Endothelial cell (in vitro differentiated cells): ENCODE results near the gene MYRFL. TPM values are rescaled to one million over a fixed set of nuclear protein-coding genes. Genes with fewer than 3 reads are reported as not detected.

Experiments used
- DNase-seq: peaks from one replicate; pipeline ENCODE4 v3.0.0; 2021; ENCODE audit warnings: low spot score
- H3K27ac Mint-ChIP-seq: one replicate; pipeline ENCODE4 v1.8.0; 2021; ENCODE audit warnings: mixed read lengths, inconsistent platforms; ENCODE audit not compliant: unreplicated experiment
- H3K27me3 Mint-ChIP-seq: one replicate; pipeline ENCODE4 v1.8.0; 2021; ENCODE audit warnings: mild to moderate bottlenecking, moderate library complexity, mixed read lengths, inconsistent platforms; ENCODE audit not compliant: unreplicated experiment
- H3K36me3 Mint-ChIP-seq: one replicate; pipeline ENCODE4 v1.8.0; 2021; ENCODE audit warnings: mild to moderate bottlenecking, low read depth, mixed read lengths, inconsistent platforms; ENCODE audit not compliant: unreplicated experiment
- H3K4me1 Mint-ChIP-seq: one replicate; pipeline ENCODE4 v1.8.0; 2021; ENCODE audit warnings: mild to moderate bottlenecking, mixed read lengths, inconsistent platforms; ENCODE audit not compliant: unreplicated experiment
- H3K4me3 Mint-ChIP-seq: one replicate; pipeline ENCODE4 v1.8.0; 2021; ENCODE audit warnings: mild to moderate bottlenecking, mixed read lengths, inconsistent platforms; ENCODE audit not compliant: unreplicated experiment
- H3K9me3 Mint-ChIP-seq: one replicate; pipeline ENCODE4 v1.8.0; 2021; ENCODE audit warnings: mixed read lengths, inconsistent platforms; ENCODE audit not compliant: unreplicated experiment
- CTCF ChIP-seq: fragments of 200-600 bp; sonication (generic); IDR thresholded peaks from one replicate; pipeline ENCODE4 v1.5.0; 2021; ENCODE audit warnings: antibody characterized with exemption; ENCODE audit not compliant: unreplicated experiment
- total RNA-seq: library from RNA; stranded (reverse); fragmentation: NEBNext Ultra II Directional; extraction: Animal tissue kit (Norgen Biotek cat#: 25700); gene quantifications from one replicate; pipeline ENCODE4 v1.2.1, GENCODE V29; 2021; ENCODE audit not compliant: unreplicated experiment

MYRFL gene
- total RNA-seq, 1 donor from 2014 or later, result 0.69 TPM

GRCh38 chr12:70007687-70008086 lies 182.7 kb downstream of the MYRFL start:
- TF ChIP-seq CTCF, result no peak
- Mint-ChIP-seq H3K27ac (no peak overlapping the region), H3K4me1 (peaks cover 5% of the 10 kb centered on the region), H3K36me3 (peaks cover 13% of the 10 kb centered on the region), H3K4me3 (no peak overlapping the region), H3K27me3 (peaks cover 4% of the 10 kb centered on the region), H3K9me3 (peaks cover 7% of the 10 kb centered on the region)
- DNase-seq, result no peak

Other genes with a start within 250 kb of the MYRFL start
- gene CCT2, start 239.8 kb upstream of the MYRFL start, total RNA-seq, result 153 TPM
- not detected for gene LRRC10, start 214.3 kb upstream of the MYRFL start, total RNA-seq
- gene BEST3, start 125.9 kb upstream of the MYRFL start, total RNA-seq, result not detected
- 14.1 TPM for gene RAB3IP, start 86.4 kb upstream of the MYRFL start, total RNA-seq